ENCODE measurements around the gene NSUN2.

NSUN2 gene

GRCh38 chr5:6680922-6681321, 48.1 kb upstream of the NSUN2 start:
- Histone ChIP-seq H3K4me1 (ENCODE audit: low read length) (no peaks in the 10 kb centered on the region), H3K79me2 (ENCODE audit: low read length) (no peaks in the 10 kb centered on the region), H3K36me3 (replicated peaks; ENCODE audit: insufficient read depth, low read length) (no peaks in the 10 kb centered on the region), H3F3A (ENCODE audit: insufficient read depth, low read length) (no peaks in the 10 kb centered on the region), H4K20me1 (ENCODE audit: insufficient read depth, low read length) (no peaks in the 10 kb centered on the region), H3K4me3 (ENCODE audit: low read length) (no peak overlapping the region), H3K9me2 (replicated peaks; ENCODE audit: insufficient read depth, low read length) (no peaks in the 10 kb centered on the region), H2AFZ (ENCODE audit: low read length) (no peak overlapping the region), H3K27me3 (replicated peaks; ENCODE audit: insufficient read depth, low read length) (no peaks in the 10 kb centered on the region), H3K27ac (ENCODE audit: low read length) (no peak overlapping the region), H3K9ac (ENCODE audit: low read length) (no peak overlapping the region), H3K4me2 (ENCODE audit: low read depth, low read length) (no peak overlapping the region), H3K9me3 (replicated peaks; ENCODE audit: insufficient read depth, low read length) (no peaks in the 10 kb centered on the region)
- no peak for DNase-seq
- TF ChIP-seq EZH2phosphoT487 (IDR thresholded peaks at IDR 0.05; ENCODE audit: low read length) (no peak), EZH2 (optimal IDR thresholded peaks at IDR 0.05; ENCODE audit: low read depth, low read length) (no peak)

GRCh38 chr5:6678385-6678784, 45.5 kb upstream of the NSUN2 start:
- no peaks in the 10 kb centered on the region for H3K9me3 ChIP-seq (replicated peaks; ENCODE audit: insufficient read depth, low read length)
- H3K4me1 ChIP-seq (ENCODE audit: low read length) = no peaks in the 10 kb centered on the region
- H3K79me2 ChIP-seq (ENCODE audit: low read length) = no peaks in the 10 kb centered on the region

GRCh38 chr5:6676702-6677101, 43.9 kb upstream of the NSUN2 start:
- Histone ChIP-seq H3K27me3 (replicated peaks; ENCODE audit: insufficient read depth, low read length) (no peaks in the 10 kb centered on the region), H3F3A (ENCODE audit: insufficient read depth, low read length) (no peaks in the 10 kb centered on the region), H4K20me1 (ENCODE audit: insufficient read depth, low read length) (no peaks in the 10 kb centered on the region), H3K79me2 (ENCODE audit: low read length) (no peaks in the 10 kb centered on the region), H3K4me2 (ENCODE audit: low read depth, low read length) (no peak overlapping the region), H3K9me2 (replicated peaks; ENCODE audit: insufficient read depth, low read length) (no peaks in the 10 kb centered on the region), H2AFZ (ENCODE audit: low read length) (no peak overlapping the region), H3K36me3 (replicated peaks; ENCODE audit: insufficient read depth, low read length) (no peaks in the 10 kb centered on the region), H3K9ac (ENCODE audit: low read length) (no peak overlapping the region), H3K4me3 (ENCODE audit: low read length) (no peak overlapping the region), H3K4me1 (ENCODE audit: low read length) (no peaks in the 10 kb centered on the region), H3K9me3 (replicated peaks; ENCODE audit: insufficient read depth, low read length) (no peaks in the 10 kb centered on the region), H3K27ac (ENCODE audit: low read length) (no peak overlapping the region)
- no peak for DNase-seq
- TF ChIP-seq EZH2 (optimal IDR thresholded peaks at IDR 0.05; ENCODE audit: low read depth, low read length) (no peak), CTCF (IDR thresholded peaks at IDR 0.05; ENCODE audit: low read length) (no peak), EZH2phosphoT487 (IDR thresholded peaks at IDR 0.05; ENCODE audit: low read length) (no peak)

More at GRCh38 chr5:6678385-6678784, 45.5 kb upstream of the NSUN2 start:
- H2AFZ ChIP-seq (ENCODE audit: low read length) = no peak overlapping the region
- no peaks in the 10 kb centered on the region for H3K36me3 ChIP-seq (replicated peaks; ENCODE audit: insufficient read depth, low read length)
- no peak overlapping the region for H3K4me3 ChIP-seq (ENCODE audit: low read length)
- H3K27me3 ChIP-seq (replicated peaks; ENCODE audit: insufficient read depth, low read length) = no peaks in the 10 kb centered on the region
- TF ChIP-seq EZH2phosphoT487 (IDR thresholded peaks at IDR 0.05; ENCODE audit: low read length) (no peak), CTCF (IDR thresholded peaks at IDR 0.05; ENCODE audit: low read length) (no peak), EZH2 (optimal IDR thresholded peaks at IDR 0.05; ENCODE audit: low read depth, low read length) (no peak)
- H3K27ac ChIP-seq (ENCODE audit: low read length) = no peak overlapping the region
- no peak overlapping the region for H3K9ac ChIP-seq (ENCODE audit: low read length)
- no peak for DNase-seq
- no peaks in the 10 kb centered on the region for H3F3A ChIP-seq (ENCODE audit: insufficient read depth, low read length)
- H3K4me2 ChIP-seq (ENCODE audit: low read depth, low read length) = no peak overlapping the region
- H4K20me1 ChIP-seq (ENCODE audit: insufficient read depth, low read length) = no peaks in the 10 kb centered on the region
- H3K9me2 ChIP-seq (replicated peaks; ENCODE audit: insufficient read depth, low read length) = no peaks in the 10 kb centered on the region

GRCh38 chr5:6675784-6676491, 43.1 kb upstream of the NSUN2 start:
- Histone ChIP-seq H2AFZ (ENCODE audit: low read length) (no peak overlapping the region), H3K79me2 (ENCODE audit: low read length) (no peaks in the 10 kb centered on the region), H3K9ac (ENCODE audit: low read length) (no peak overlapping the region), H3K27me3 (replicated peaks; ENCODE audit: insufficient read depth, low read length) (no peaks in the 10 kb centered on the region), H3K27ac (ENCODE audit: low read length) (no peak overlapping the region), H3F3A (ENCODE audit: insufficient read depth, low read length) (no peaks in the 10 kb centered on the region), H3K9me2 (replicated peaks; ENCODE audit: insufficient read depth, low read length) (no peaks in the 10 kb centered on the region), H3K4me3 (ENCODE audit: low read length) (no peak overlapping the region), H3K9me3 (replicated peaks; ENCODE audit: insufficient read depth, low read length) (no peaks in the 10 kb centered on the region), H3K4me1 (ENCODE audit: low read length) (no peaks in the 10 kb centered on the region), H3K36me3 (replicated peaks; ENCODE audit: insufficient read depth, low read length) (no peaks in the 10 kb centered on the region), H4K20me1 (ENCODE audit: insufficient read depth, low read length) (no peaks in the 10 kb centered on the region), H3K4me2 (ENCODE audit: low read depth, low read length) (no peak overlapping the region)
- DNase-seq = no peak
- TF ChIP-seq CTCF (IDR thresholded peaks at IDR 0.05; ENCODE audit: low read length) (peak; percentile 6; the same call in 1 of the 2 replicates), EZH2 (optimal IDR thresholded peaks at IDR 0.05; ENCODE audit: low read depth, low read length) (no peak), EZH2phosphoT487 (IDR thresholded peaks at IDR 0.05; ENCODE audit: low read length) (no peak)
